Fibroblast of the aortic adventitia (primary cell): ENCODE data around the gene SH3D19. TPM values are rescaled to one million over a fixed set of nuclear protein-coding genes. Genes with fewer than 3 reads are reported as not detected.

Experiments used
- DNase-seq: peaks from one replicate; pipeline ENCODE4 v3.0.0-alpha.2; 2010; ENCODE audit warnings: low read depth
- H3K4me3 ChIP-seq: 2 replicates; pipeline ENCODE4 v1.5.1; 2011; ENCODE audit warnings: low read depth, mild to moderate bottlenecking, control low read depth, low read length, moderate library complexity
- CTCF ChIP-seq: IDR thresholded peaks from 2 replicates; pipeline ENCODE4 v1.5.1; 2011; ENCODE audit warnings: mild to moderate bottlenecking, low read length, control low read depth, inconsistent platforms; ENCODE audit not compliant: insufficient read depth
- total RNA-seq: library from RNA; depleted of rRNA; stranded (reverse); fragments of >200 nt; gene quantifications from 2 replicates; pipeline ENCODE4 v1.2.3, GENCODE V29; 2012; ENCODE audit warnings: low replicate concordance

SH3D19 gene
- total RNA-seq, 1 donor, result 95.9 TPM

GRCh38 chr4:151207868-151208267 is 117.5 kb downstream of the SH3D19 start:
- no peak for TF ChIP-seq CTCF
- no peak overlapping the region for H3K4me3 ChIP-seq
- no peak for DNase-seq

- no peak for DNase-seq
- no peak overlapping the region for H3K4me3 ChIP-seq
- no peak for TF ChIP-seq CTCF
These were observed 118.2 kb downstream of the SH3D19 start for GRCh38 chr4:151207186-151207585.

- no peak overlapping the region for H3K4me3 ChIP-seq
- DNase-seq, result no peak
- no peak for TF ChIP-seq CTCF
These were observed 119.0 kb downstream of the SH3D19 start for GRCh38 chr4:151206241-151207005.

GRCh38 chr4:151205722-151206121 is 119.7 kb downstream of the SH3D19 start:
- H3K4me3 ChIP-seq, result no peak overlapping the region
- TF ChIP-seq CTCF, result no peak
- DNase-seq, result no peak

- no peak for DNase-seq
- H3K4me3 ChIP-seq, result no peak overlapping the region
- TF ChIP-seq CTCF, result no peak
These were observed 120.4 kb downstream of the SH3D19 start for GRCh38 chr4:151204925-151205524.

GRCh38 chr4:151202851-151203455 is 122.5 kb downstream of the SH3D19 start:
- DNase-seq, result peak; percentile 62
- no peak overlapping the region for H3K4me3 ChIP-seq
- TF ChIP-seq CTCF, result no peak
